ENCODE data around the gene WRNIP1. TPM values are rescaled to one million over a fixed set of nuclear protein-coding genes. Genes with fewer than 3 reads are reported as not detected.

WRNIP1 gene
- total and polyA plus RNA-seq, 9 of the 15 experiments (the other 6 are each of a cell fraction or from before 2014, with no cell fraction given), result 13.2 to 63.6 (median 48.6) TPM

DNA sequence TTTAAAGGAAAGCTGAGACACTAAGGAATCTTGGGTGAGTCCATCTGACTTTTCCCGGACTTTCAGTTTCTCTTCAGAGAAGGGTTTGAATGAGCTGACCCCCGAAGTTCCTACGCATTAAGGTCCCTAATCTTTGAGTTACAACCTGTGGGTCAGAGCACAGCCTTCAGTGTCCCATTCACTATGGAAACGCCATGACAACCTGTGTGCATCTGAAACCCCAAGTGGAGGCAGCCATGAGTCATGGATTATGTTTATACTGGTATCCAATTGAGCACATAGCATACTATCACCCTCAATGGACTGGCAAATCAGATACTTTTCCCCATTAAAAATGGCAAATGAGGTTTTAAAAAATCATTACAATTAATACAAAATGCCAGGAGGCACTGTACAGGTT is 25.9 kb upstream of the WRNIP1 start (continued):
- TF ChIP-seq RCOR1 (IDR thresholded peaks at IDR 0.05; ENCODE audit: borderline replicate concordance in 1 of 2, low read depth in 2 of 2, low read length in 2 of 2), result no peak

DNA sequence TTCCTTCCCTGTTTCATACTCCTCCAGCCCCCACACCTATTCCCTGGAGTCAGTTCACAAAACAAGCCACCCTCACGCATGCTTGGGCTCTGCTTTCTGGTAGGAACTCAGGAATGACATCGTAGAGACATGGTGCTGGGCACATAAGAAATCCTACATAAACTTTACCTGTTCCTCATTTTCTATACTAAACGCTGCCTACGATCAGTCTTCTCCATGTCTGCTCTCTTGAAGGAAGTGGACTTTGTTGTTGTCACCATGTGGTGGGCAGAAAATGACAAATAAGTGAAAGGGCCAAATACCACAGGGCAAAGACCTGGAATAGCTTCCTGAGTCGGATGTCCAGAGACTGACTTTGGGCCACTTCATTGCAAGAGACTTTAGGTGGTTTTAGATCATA is 24.6 kb upstream of the WRNIP1 start:
- BruUV-seq (replicated peaks), result no TSS peak
- in situ Hi-C loops (cut with MboI), result no loop called here

GRCh38 chr6:2741756-2742155 is 23.4 kb upstream of the WRNIP1 start:
- Histone ChIP-seq H3K4me1 (replicated peaks in 1 of 2; ENCODE audit: control insufficient read depth in 2 of 2, insufficient read depth in 2 of 2, low read length in 2 of 2) (peaks cover 5 to 15% of the 10 kb centered on the region in 2 experiments; a peak in 3 of 5 replicates), H3K4me2 (ENCODE audit: insufficient read depth, low read length) (no peak overlapping the region), H4K20me1 (replicated peaks; ENCODE audit: control insufficient read depth, insufficient read depth, low read length) (no peaks in the 10 kb centered on the region), H3K36me3 (ENCODE audit: control insufficient read depth, insufficient read depth, low read length) (no peaks in the 10 kb centered on the region), H3K4me3 (no peak overlapping the region), H3K79me2 (ENCODE audit: control insufficient read depth, insufficient read depth, low read length) (no peaks in the 10 kb centered on the region), H3K27me3 (ENCODE audit: control insufficient read depth in 2 of 2, insufficient read depth in 2 of 2, low read length in 2 of 2) (no peaks in the 10 kb centered on the region), H3K9ac (ENCODE audit: insufficient read depth in 1 of 2, low read depth in 2 of 2, low read length in 2 of 2) (no peak overlapping the region), H3K9me1 (ENCODE audit: control insufficient read depth, insufficient read depth, low read length) (no peaks in the 10 kb centered on the region), H3K27ac (ENCODE audit: extremely low read depth, low read depth, low read length) (no peak overlapping the region), H2AFZ (ENCODE audit: low read depth, low read length) (no peak overlapping the region), H3K9me3 (replicated peaks; ENCODE audit: control insufficient read depth, insufficient read depth, low read depth, low read length) (no peaks in the 10 kb centered on the region)
- in situ Hi-C loops (cut with MboI) (no loop called here), intact Hi-C loops (cut with micrococcal nuclease) (loop anchor here (5.0 kb wide), 1 partner anchor 1144 kb away; no protein-coding TSS in a partner anchor)
- ChIA-PET CTCF (ENCODE audit: low intra/inter-chr PET ratio) (no interaction called here), POLR2A (no interaction called here)
- no TSS peak for BruUV-seq (replicated peaks)
- DNase-seq (ENCODE audit: extremely low read depth in 1 of 4, low spot score in 3 of 4) (no peak), FAIRE-seq (no peak), ATAC-seq (no peak)
- 75% methylated on average over 2 of the region's 2 CpGs for WGBS (ENCODE audit: insufficient coverage, low coverage, missing lambda C conversion rate)
- TF ChIP-seq SMARCC2 (IDR thresholded peaks at IDR 0.05; ENCODE audit: low read depth) (no peak), SREBF1 (IDR thresholded peaks at IDR 0.05; ENCODE audit: borderline replicate concordance, low read depth, low read length) (no peak), SMAD2 (IDR thresholded peaks at IDR 0.05; ENCODE audit: low read depth, low read length) (no peak), NONO (IDR thresholded peaks at IDR 0.05; ENCODE audit: low read depth in 2 of 2, low read length in 1 of 2) (no peak), CAMTA2 (CRISPR knock-in tag; conservative IDR thresholded peaks at IDR 0.05) (no peak), ZNF644 (tag; IDR thresholded peaks at IDR 0.05; ENCODE audit: low read depth) (no peak), SMAD4 (CRISPR knock-in tag; conservative IDR thresholded peaks at IDR 0.05) (no peak), CREM (IDR thresholded peaks at IDR 0.05; ENCODE audit: low read depth) (no peak), TCF15 (CRISPR knock-in tag; IDR thresholded peaks at IDR 0.05) (no peak), MCM3 (IDR thresholded peaks at IDR 0.05) (no peak), IFI16 (CRISPR knock-in tag; IDR thresholded peaks at IDR 0.05) (no peak)
- TF ChIP-seq, protein P1, sequence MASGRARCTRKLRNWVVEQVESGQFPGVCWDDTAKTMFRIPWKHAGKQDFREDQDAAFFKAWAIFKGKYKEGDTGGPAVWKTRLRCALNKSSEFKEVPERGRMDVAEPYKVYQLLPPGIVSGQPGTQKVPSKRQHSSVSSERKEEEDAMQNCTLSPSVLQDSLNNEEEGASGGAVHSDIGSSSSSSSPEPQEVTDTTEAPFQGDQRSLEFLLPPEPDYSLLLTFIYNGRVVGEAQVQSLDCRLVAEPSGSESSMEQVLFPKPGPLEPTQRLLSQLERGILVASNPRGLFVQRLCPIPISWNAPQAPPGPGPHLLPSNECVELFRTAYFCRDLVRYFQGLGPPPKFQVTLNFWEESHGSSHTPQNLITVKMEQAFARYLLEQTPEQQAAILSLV (tag; IDR thresholded peaks at IDR 0.05), result no peak

More for the DNA sequence above, 24.6 kb upstream of the WRNIP1 start:
- no peaks in the 10 kb centered on the region for H3K9me1 ChIP-seq (ENCODE audit: control insufficient read depth, insufficient read depth, low read length)
- ChIA-PET POLR2A (no interaction called here), CTCF (ENCODE audit: low intra/inter-chr PET ratio) (no interaction called here)
- no peak overlapping the region for H3K4me2 ChIP-seq (ENCODE audit: insufficient read depth, low read length)
- no peaks in the 10 kb centered on the region for H4K20me1 ChIP-seq (replicated peaks; ENCODE audit: control insufficient read depth, insufficient read depth, low read length)
- no peak overlapping the region for H3K9ac ChIP-seq (ENCODE audit: insufficient read depth in 1 of 2, low read depth in 2 of 2, low read length in 2 of 2)
- intact Hi-C loops (cut with micrococcal nuclease), result loop anchor here (5.0 kb wide), 1 partner anchor 1143 kb away; no protein-coding TSS in a partner anchor
- H2AFZ ChIP-seq (ENCODE audit: low read depth, low read length), result peak overlapping the region; percentile 57
- H3K27ac ChIP-seq (ENCODE audit: extremely low read depth, low read depth, low read length), result no peak overlapping the region
- no peak for FAIRE-seq
- no peaks in the 10 kb centered on the region for H3K79me2 ChIP-seq (ENCODE audit: control insufficient read depth, insufficient read depth, low read length)
- WGBS (ENCODE audit: insufficient coverage, low coverage, missing lambda C conversion rate), result 38% methylated on average over 5 of the region's 5 CpGs
- TF ChIP-seq ZBTB1 (CRISPR knock-in tag; IDR thresholded peaks at IDR 0.05; ENCODE audit: borderline replicate concordance, low read depth), result no peak
- TF ChIP-seq OTX1 (CRISPR knock-in tag; IDR thresholded peaks at IDR 0.05), result no peak
- peak; percentile 31; the same call in 1 of the 2 replicates for TF ChIP-seq SPI1 (IDR thresholded peaks at IDR 0.05; ENCODE audit: borderline replicate concordance, low read depth, low read length)
- H3K4me1 ChIP-seq (replicated peaks in 1 of 2; ENCODE audit: control insufficient read depth in 2 of 2, insufficient read depth in 2 of 2, low read length in 2 of 2), result peaks cover 5 to 15% of the 10 kb centered on the region in 2 experiments; a peak in 3 of 5 replicates
- H3K4me3 ChIP-seq, result no peak overlapping the region
- no peaks in the 10 kb centered on the region for H3K27me3 ChIP-seq (ENCODE audit: control insufficient read depth in 2 of 2, insufficient read depth in 2 of 2, low read length in 2 of 2)
- no peaks in the 10 kb centered on the region for H3K36me3 ChIP-seq (ENCODE audit: control insufficient read depth, insufficient read depth, low read length)
- DNase-seq (ENCODE audit: extremely low read depth in 1 of 4, low spot score in 3 of 4), result no peak
- ATAC-seq, result no peak
- no peaks in the 10 kb centered on the region for H3K9me3 ChIP-seq (replicated peaks; ENCODE audit: control insufficient read depth, insufficient read depth, low read depth, low read length)
